DMS53 (cell line): ENCODE data around the gene PTPRN2.
"Not testable (repeated sequence)": the region's sequence is repeated elsewhere in the genome, so short reads cannot be mapped to it uniquely, and the experiment has no call there.

ENCODE experiments used
- DNase-seq: peaks from one replicate; lab custom pipeline; 2025; lab: John Stamatoyannopoulos, UW

The PTPRN2 gene

DNA sequence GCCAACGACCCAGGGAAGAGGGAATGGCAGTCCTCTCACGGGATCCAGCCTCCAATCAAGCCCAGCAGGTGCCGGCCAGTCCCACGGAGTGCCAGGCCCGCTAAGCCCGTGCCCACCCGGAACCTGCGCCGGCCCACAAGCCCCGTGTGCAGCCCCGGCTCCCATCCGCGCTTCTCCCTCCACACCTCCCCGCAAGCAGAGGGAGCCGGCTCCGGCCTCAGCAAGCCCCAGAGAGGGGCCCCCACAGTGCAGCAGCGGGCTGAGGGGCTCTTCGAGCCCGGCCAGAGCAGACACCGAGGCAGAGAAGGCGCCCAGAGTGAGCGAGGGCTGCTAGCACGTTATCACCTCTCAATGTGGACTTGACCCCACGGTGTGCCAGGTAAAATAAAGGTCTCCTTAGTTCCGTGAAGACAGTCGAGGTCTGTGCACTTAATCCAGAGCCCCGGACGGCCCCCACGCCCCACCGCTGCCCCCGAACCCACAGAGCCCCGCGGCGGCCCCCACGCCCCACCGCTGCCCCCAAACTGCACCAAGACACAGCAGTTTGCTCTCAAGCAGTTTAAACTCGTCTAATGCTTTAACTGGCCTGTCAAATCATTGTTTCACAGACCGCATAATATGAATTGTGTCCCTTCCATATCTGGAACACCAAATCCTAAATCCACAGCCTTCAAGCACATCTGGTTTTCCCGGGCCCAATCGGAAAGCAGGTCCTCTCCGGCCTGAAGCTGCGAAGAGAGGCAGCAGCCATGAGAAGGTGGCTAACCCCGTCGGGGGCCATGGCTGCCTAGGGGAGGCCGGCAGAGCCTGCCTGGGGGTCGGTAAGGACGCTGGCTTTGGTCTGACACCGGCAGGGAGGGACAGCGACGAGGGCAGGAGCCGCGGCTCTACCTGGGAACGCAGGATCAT lies 307.8 kb downstream of the PTPRN2 start:
- DNase-seq: no peak

DNA sequence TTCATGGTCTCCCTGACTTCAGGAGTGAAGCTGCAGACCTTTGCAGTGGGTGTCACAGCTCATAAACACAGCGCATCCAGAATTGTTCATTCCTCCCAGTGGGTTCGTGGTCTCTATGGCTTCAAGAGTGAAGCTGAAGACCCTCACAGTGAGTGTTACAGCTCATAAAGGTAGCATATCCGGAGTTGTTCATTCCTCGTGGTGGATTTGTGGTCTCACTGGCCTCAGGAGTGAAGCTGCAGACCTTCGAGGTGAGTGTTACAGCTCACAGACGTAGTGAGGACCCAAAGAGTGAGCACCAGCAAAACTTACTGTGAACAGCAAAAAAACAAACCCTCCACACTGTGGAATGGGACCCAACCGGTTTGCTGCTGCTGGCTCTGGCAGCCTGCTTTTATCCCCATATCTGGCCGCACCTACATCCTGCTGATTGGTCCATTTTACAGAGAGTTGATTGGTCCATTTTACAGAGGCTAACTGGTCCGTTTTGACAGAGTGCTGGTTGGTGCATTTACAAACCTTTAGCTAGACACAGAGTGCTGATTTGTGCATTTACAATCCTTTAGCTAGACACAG lies 308.8 kb downstream of the PTPRN2 start:
- peak; percentile 17 for DNase-seq

DNA sequence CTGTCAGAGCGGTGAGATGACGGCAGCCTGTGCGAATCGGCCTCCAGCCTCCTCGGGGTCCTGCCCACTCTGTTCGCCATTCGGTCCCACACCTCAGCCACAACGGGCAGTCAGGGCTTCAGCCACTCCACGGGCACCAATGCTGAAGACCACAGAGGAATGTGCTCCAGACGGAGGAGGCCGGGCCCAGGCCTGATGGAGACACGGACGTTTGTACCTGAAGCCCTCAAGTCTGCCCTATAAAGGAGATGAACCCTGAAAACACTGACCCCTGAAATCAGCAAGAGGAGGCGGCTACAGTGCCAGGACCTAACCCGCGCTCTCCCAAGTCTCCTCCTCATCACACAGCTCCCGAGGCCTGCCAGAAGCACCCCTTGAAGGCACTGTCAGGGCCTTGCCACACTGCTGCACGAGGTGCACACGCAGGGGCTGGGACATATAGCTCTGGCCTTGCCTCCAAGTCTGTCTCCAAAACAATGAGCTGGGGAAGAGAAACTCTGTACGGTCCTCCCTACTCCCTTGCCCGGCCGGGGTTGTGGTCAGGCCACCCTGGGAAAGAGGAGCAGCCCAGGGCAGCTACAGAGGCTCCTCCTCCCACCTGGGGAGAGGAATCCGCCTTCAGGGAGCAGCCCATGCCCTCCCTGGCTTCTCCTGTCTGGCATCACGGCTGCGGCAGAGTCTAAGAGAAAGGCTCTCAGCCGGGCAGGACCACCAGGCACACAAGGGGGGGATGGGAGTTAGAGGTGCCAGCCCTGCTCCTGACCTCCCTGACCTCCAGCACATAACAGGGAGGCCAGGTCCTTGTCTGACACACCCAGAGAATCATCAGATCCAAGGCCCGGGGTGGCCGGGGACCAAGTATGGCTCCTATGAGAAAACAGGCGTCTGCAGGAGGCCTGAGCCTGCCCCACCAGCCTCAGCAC lies 310.1 kb downstream of the PTPRN2 start:
- DNase-seq: no peak

DNA sequence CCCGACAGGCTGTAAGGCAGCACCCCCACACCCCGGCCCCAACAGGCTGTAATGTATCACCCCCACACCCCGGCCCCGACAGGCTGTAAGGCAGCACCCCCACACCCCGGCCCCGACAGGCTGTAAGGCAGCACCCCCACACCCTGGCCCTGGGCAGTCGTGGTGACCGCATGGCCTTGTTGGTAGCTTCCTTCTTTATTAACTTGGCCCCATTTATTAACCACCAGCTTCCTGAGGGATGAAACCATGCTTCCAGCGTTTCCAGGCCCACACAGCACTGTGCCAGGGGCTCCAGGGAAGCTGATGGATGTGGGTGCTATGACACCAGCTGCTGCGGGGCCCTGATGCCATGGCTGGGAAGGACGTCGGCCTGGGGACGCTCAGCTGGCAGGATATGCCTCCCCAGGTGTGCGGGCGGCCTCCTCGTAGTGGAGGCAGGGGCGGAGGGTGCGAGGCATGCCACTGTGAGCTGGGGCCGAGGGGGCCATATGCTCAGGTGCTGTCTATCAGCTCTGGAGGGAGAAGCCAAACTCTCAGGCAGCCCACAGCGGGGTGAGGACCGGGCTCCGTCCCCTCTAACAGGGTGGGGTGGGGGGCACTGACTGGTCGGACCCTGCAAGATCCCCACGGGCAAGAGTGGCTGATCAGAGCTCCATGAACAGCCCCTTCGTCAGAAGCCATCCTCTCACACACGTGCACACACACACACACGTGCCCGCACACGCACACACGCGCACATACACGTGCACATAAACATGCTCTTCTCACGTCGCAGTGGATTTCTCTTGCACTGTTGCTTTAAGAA lies 311.0 kb downstream of the PTPRN2 start:
- no peak for DNase-seq

DNA sequence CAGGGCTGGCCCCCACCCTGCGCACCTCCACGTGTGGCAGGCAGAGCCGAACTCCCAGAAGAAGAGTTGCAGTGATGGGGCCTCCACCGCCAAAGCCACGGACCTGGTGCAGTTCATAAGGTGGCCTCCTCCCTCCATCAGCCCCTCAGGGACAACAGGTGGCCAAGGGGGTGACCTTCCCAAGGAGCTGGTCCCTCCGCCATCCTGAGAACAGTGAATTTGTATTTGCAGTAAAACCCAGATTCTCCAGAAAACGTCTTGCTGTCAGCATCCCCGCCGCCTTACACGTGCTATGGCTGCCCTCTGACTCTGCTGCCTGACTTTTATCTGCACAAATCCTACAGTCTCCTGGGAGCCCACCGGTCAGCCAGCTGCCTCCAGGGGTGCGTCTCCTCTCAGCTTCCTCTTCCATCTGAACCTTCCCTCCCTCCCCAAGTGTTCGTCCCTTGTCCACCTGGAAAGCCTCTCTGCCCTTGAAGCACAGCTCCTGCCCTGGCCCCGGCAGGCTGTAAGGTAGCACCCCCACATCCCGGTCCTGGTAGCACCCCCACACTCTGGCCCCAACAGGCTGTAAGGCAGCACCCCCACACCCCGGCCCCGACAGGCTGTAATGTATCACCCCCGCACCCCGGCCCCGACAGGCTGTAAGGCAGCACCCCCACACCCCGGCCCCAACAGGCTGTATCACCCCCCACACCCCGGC lies 311.8 kb downstream of the PTPRN2 start:
- DNase-seq: no peak

DNA sequence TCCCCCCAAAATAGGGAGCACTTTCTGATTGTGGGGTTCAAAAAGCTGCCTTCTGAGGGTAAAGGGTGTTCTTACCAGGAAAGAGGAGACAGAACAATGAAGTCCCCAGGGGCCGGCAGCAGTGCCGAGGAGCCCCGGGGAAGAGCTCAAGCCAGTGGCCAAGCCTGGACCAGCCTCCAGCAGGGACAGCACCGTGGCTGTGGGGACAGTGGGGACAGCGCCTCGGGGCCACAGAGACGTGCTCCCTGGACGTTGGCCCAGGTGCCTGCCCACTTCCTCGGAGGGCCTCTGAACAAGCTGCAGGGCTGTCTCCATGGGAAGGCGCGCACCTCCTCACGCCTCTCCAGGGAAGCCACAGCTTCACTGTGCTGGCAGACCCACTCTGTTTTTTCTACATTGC lies 312.6 kb downstream of the PTPRN2 start:
- no peak for DNase-seq

DNA sequence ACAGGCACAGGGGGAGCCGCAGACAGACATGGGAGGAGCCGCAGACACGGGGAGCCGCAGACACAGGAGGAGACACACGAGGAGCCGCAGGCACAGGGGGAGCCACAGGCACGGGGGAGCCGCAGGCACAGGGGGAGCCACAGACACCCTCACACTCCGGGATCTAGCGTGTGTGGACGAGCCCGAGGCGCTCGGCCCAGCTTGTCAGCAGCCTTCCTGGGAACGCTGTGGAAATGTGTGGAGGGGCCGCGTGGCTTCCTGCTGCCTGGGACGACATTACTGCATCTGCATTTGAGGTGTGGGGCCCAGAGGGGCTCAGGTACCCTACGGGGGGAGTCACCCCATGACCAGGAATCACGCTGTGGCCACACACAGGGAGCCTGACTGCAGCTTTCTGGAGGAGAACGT lies 313.2 kb downstream of the PTPRN2 start:
- no peak for DNase-seq

DNA sequence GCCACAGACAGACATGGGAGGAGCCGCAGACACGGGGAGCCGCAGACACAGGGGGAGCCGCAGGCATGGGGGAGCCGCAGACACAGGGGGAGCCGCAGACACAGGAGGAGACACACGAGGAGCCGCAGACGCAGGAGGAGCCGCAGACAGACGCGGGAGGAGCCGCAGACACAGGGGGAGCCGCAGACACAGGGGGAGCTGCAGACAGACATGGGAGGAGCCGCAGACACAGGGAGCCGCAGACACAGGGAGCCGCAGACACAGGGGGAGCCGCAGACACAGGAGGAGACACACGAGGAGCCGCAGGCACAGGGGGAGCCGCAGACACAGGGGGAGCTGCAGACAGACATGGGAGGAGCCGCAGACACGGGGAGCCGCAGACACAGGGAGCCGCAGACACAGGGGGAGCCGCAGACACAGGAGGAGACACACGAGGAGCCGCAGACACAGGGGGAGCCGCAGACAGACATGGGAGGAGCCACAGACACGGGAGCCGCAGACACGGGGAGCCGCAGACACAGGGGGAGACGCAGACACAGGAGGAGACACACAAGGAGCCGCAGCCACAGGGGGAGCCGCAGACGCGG lies 313.8 kb downstream of the PTPRN2 start:
- not testable (repeated sequence) for DNase-seq

DNA sequence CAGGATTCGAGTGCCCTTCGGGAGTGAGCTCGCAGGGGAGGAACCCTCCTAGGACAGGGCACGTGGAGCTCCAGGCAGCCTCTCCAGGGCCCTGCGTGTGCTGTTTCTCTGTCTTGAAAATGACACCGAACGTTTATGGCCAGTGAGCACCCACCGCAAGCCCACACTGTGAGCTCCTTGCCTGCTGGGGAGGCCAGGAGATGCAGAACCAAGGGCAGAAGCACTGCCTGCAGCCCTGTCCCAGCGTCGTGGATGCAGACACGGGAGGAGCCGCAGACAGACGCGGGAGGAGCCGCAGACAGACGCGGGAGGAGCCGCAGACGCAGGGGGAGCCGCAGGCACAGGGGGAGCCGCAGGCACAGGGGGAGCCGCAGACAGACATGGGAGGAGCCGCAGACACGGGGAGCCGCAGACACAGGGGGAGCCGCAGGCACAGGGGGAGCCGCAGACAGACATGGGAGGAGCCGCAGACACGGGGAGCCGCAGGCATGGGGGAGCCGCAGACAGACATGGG lies 314.4 kb downstream of the PTPRN2 start:
- no peak for DNase-seq

DNA sequence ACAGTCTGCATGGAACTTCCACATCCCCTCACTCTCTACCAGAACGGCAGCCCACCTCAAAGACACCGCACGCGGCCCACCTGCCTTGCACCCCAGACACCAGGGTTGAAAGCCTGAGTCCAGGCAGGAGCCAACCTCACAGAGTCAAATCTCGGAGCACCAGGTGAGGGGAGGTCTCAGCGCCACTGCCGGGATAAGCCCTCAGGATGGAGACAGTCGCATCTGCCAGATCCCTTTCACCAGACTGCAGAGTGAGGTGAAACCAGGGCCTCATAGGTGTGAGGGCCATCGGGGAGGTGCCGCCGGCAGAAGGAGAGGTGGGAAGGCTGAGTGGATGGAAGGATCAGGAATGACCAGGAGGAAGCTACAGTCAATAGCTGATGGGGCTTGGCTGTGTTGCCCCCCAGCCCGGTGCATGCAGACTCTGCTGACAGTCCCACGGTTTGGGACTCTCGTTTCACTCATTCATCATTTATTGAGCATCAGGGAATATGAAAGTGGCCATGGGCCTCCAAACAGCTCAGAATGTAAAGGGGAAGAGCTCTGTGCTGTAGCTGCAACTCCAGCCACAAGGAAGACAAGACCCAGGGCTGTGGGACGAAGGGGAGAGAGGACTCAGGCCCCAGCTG lies 315.0 kb downstream of the PTPRN2 start:
- DNase-seq: no peak

DNA sequence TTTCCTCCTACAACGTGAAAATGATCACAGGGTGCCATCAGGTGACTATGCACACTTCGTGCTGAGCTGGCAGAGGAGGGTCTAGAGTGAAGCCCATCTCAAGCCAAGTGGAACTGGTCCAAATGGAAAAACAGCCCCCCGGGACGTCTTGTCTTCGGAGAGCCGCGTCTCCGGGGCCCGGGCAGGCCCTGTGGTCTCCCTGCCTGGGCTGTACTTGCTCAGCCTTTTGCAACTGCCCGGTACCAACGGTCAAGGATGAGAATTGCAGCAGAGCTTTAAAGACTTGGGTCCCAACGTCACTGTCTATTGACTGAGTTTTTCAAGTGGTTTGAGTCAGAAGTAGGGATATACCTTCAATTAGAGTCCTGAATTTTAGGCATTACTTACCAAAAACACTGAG lies 315.5 kb downstream of the PTPRN2 start:
- no peak for DNase-seq

DNA sequence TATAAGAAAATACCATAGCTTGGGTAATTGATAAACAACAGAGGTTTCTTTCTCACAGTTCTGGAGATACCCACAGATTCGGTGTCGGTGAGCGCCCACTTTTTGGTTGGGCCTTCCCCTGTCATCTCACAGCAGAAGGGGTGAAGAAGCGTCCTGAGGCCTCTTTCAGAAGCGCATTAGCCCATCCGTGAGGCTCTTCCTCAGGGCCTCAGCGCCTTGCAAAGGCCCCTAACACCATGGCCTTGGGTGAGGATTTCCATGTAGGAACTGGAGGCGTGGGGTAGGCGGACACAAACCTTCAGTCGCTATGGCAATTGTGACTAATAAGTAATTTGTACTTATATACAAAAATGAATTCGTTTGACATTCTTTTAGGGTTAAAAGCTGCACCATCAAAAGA lies 316.0 kb downstream of the PTPRN2 start:
- no peak for DNase-seq

DNA sequence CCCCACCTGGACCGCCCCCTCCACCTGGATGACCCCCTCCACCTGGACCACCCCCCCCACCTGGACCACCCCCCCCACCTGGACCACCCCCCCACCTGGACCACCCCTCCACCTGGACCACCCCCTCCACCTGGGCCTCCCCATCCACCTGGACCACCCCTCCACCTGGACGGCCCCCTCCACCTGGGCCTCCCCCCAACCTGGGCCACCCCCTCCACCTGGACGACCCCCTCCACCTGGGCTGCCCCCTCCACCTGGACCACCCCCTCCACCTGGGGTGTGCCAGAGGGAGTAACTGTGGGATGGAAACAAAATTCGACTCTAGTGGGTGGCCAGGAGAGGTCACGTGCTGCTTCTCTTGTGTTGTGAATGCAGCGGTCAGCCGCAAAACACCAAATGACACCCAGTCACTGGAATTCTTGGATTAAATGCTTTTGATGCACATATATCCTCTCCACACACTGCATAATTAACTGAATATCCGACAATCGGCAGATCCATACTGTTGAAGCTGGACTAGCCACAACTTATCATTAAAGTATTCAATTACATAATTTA lies 316.7 kb downstream of the PTPRN2 start:
- no peak for DNase-seq

DNA sequence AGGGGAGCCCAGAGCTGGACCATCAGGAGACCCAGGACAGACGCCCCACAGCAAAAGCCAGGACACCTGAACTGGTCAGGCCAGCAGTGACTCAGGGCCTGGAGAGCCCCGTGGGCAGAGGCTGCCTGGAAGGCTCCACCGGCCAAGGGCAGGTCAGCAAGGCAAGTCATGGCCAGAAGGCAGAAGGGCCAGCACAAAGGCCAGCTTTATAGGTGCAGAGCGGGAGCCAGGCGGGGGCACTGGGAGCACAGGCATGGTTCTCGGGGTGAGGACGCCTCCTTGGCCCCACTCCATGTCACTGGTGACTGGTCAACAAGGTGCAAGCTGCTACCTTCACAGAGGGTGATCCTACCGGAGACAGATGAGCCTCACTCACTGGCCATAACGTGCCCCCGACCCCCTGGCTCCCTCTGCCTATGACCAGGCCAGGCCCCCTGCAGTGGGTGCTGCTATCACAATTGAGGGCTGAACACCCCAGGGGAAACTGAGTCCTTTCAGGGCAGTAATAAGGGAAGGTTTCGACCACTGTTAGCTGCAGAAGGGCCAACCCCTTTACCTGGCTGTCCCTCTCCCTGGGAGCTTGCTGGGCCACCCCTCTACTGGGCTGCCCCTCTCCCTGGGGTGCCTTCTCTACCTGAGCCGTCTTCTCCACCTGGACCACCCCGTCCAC lies 317.4 kb downstream of the PTPRN2 start:
- DNase-seq: no peak

DNA sequence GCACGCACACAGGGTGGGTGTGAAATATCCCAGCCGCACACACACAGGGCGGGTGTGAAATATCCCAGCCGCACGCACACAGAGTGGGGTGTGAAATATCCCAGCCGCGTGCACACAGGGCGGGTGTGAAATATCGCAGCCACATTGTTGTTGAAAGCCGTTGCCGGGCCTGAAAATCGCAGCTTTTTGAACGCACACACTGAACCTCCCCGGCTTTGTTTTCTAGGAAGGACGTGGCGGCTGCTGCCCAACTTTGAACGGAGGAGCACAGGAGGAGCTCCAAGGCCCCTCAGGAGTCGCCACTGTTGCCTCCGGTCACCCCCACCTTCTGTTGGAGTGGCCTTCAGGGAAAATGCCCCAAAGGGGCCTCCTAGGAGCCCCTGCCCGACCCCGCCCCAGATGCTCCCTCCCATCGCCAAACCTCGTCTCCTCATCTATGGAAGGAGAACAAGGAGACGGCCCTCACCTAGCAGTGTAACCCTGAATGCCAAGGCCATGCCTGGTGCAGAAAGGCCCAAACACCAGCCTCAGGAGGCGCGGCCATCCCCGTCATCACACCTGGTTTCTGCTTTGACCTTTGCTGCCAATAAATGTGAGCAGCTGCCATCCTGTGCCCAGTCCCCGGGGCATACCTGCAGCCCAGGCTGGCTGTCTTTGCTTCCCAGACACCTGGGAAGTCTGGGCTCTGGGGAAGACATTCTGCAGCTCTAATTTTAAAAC lies 318.6 kb downstream of the PTPRN2 start:
- DNase-seq: peak; percentile 18

DNA sequence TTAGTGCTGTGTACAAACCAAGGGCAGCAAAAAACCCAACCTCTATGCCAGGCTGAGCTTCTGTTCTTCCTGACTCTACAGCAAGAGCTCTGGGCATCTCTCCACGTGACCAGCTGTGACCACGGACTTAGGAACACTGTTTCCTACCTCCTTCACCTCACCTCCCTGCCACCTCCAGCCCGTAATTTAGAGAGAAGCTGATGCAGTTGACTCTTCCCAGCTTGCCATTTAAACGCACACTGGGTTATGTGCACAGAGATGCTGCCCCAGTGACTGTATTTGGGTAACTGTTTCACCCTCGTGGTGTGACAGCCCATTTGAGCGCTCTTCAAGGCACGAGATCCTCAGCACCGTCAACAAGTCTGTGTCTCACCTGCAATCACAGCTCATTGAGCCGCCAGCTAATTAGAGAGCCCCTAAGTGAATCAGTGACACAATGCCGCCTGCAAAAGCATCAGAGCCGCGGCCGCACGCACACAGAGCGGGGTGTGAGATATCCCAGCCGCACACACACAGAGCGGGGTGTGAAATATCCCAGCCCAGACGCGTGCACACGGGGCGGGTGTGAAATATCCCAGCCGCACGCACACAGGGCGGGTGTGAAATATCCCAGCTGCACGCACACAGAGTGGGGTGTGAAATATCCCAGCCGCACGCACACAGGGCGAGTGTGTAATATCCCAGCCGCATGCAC lies 319.7 kb downstream of the PTPRN2 start:
- DNase-seq: no peak

DNA sequence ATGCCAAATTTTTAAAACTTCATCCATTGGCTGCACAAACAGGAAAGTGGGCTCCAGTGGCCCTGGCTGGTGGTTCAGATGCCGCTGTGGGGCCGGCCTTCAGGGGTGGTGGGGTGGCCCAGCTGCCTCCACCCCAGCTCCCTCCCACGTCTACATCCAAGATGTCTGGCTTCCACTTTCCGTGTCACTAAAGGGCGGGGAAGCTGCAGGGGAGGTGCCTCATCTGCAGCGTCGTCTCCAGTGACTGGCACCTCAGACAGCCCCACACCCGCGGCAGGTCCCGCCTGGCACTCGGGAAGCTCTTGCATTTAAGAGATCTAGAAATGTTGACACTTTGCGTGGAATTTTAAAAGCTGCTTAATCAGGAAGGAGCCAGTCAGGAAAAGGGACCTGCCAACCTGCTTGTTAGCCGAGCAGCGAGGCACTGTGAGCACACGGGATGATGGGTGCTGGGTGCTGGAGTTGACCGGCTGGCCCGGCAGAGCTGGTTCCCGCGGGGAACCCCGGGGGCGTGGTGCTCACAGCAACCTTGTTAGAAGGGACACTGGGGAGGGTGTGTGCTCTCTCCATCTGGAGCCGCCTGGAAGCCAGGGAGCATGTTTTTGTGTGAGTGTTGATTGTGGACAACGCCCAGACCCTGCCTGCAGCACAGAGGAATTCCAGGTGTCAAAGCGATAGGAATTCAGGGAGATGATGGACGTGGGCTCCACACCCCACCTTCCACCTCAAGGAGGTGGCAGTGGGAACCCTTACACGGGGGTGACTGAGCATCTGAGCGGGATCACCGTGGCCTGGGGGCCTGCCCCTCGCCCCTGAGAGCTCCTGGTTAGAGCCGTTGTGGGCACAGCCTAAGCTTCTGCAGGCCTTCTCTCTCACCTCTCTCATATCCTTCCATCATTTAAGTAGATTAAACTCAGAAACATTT lies 320.5 kb downstream of the PTPRN2 start:
- no peak for DNase-seq
